HCT116 (cell line): ENCODE measurements around the gene MAN2B2.

ENCODE experiments used
- CBX3 ChIP-seq: IDR thresholded peaks from 2 replicates; pipeline ENCODE4 v1.6.1; 2012; ENCODE audit warnings: low read depth
- EZH2 ChIP-seq: fragments of 200-600 bp; sonication (generic); IDR thresholded peaks from 2 replicates; pipeline ENCODE4 v1.6.1; 2017; ENCODE audit warnings: antibody characterized with exemption, mixed run types
- REST ChIP-seq: IDR thresholded peaks from 2 replicates; pipeline ENCODE4 v1.6.1; 2012; ENCODE audit warnings: low read depth
- ZBTB33 ChIP-seq: IDR thresholded peaks from 2 replicates; pipeline ENCODE4 v1.6.1; 2011; ENCODE audit warnings: mild to moderate bottlenecking, low read length, moderate library complexity; ENCODE audit not compliant: insufficient replicate concordance; ENCODE audit errors: extremely low read depth
- ZNF274 ChIP-seq: fragments of 200-500 bp; sonication (Bioruptor generic); IDR thresholded peaks from 2 replicates; pipeline ENCODE4 v1.6.1; 2014; ENCODE audit warnings: mild to moderate bottlenecking, low read depth, low read length, inconsistent platforms

- TF ChIP-seq ZNF274 (no peak), EZH2 (no peak), REST (no peak), CBX3 (no peak), ZBTB33 (no peak)
Measured at GRCh38 chr4:6530964-6531363, 44.0 kb upstream of the MAN2B2 start.
